ENCODE data around the gene ARL2.
"Not testable (repeated sequence)": the region's sequence is repeated elsewhere in the genome, so short reads cannot be mapped to it uniquely, and the experiment has no call there.

ARL2 gene

GRCh38 chr11:65013888-65014725, at the start of gene ARL2:
TSS of gene ARL2 (plus strand) at chr11:65014160. CDS start at chr11:65014208, 48 bp downstream.
- H3K4me1 ChIP-seq (ENCODE audit: control insufficient read depth, insufficient read depth, low read length): peaks cover 3% of the 10 kb centered on the region
- no peaks in the 10 kb centered on the region for H3K9me3 ChIP-seq (ENCODE audit: control insufficient read depth, insufficient read depth, low read length)

GRCh38 chr11:64967375-64967774, 46.6 kb upstream of the ARL2 start:
- H3K36me3 ChIP-seq (ENCODE audit: control insufficient read depth, insufficient read depth, low read length): no peaks in the 10 kb centered on the region
- H3K4me1 ChIP-seq (ENCODE audit: control insufficient read depth, insufficient read depth, low read length): no peaks in the 10 kb centered on the region
- H3K9ac ChIP-seq (ENCODE audit: low read depth, low read length): no peak overlapping the region
- peaks cover 7% of the 10 kb centered on the region for H3K27me3 ChIP-seq (ENCODE audit: control insufficient read depth, insufficient read depth, low read length)
- no peaks in the 10 kb centered on the region for H3K9me3 ChIP-seq (ENCODE audit: control insufficient read depth, insufficient read depth, low read length)
- H3K4me3 ChIP-seq (ENCODE audit: low read depth, low read length): no peak overlapping the region

More at GRCh38 chr11:65013888-65014725, at the start of gene ARL2:
- peak within 1 kb of the TSS; percentile 84 for H3K4me3 ChIP-seq (ENCODE audit: low read depth, low read length)
- H3K27me3 ChIP-seq (ENCODE audit: control insufficient read depth, insufficient read depth, low read length): no peaks in the 10 kb centered on the region
- peak within 1 kb of the TSS; percentile 92 for H3K9ac ChIP-seq (ENCODE audit: low read depth, low read length)
- peaks cover 5% of the 10 kb centered on the region for H3K36me3 ChIP-seq (ENCODE audit: control insufficient read depth, insufficient read depth, low read length)

DNA sequence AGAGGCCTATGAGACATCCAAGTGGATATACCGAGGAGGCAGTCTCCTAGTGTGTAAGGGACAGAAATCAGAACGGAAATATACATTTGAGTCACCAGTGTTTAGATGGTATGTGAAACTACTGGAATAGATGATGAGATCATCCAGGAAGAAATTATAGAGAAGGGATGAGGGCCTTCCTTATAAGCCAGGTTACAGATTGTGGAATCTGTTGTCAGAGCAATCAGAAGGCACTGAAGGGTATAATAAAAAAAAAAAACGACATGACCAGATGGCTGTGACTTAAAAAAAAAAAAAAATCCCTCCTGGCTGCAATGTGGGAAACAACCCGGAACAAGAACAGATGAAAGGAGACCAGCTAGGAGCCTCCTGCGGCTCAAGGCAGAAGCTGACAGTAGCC, 44.8 kb upstream of the ARL2 start:
- Histone ChIP-seq H3K27me3 (ENCODE audit: control insufficient read depth, insufficient read depth, low read length) (peaks cover 7% of the 10 kb centered on the region), H3K4me3 (ENCODE audit: low read depth, low read length) (no peak overlapping the region), H3K9me3 (ENCODE audit: control insufficient read depth, insufficient read depth, low read length) (no peaks in the 10 kb centered on the region), H3K9ac (ENCODE audit: low read depth, low read length) (no peak overlapping the region), H3K4me1 (ENCODE audit: control insufficient read depth, insufficient read depth, low read length) (no peaks in the 10 kb centered on the region), H3K36me3 (ENCODE audit: control insufficient read depth, insufficient read depth, low read length) (no peaks in the 10 kb centered on the region)

GRCh38 chr11:64970731-64971151, 43.2 kb upstream of the ARL2 start:
- Histone ChIP-seq H3K4me3 (ENCODE audit: low read depth, low read length) (no peak overlapping the region), H3K4me1 (ENCODE audit: control insufficient read depth, insufficient read depth, low read length) (no peaks in the 10 kb centered on the region), H3K9ac (ENCODE audit: low read depth, low read length) (no peak overlapping the region), H3K27me3 (ENCODE audit: control insufficient read depth, insufficient read depth, low read length) (peaks cover 7% of the 10 kb centered on the region), H3K36me3 (ENCODE audit: control insufficient read depth, insufficient read depth, low read length) (no peaks in the 10 kb centered on the region), H3K9me3 (ENCODE audit: control insufficient read depth, insufficient read depth, low read length) (no peaks in the 10 kb centered on the region)

- no peak within 1 kb of the TSS for H3K9ac ChIP-seq (ENCODE audit: low read depth, low read length)
- no peaks in the 10 kb centered on the region for H3K4me1 ChIP-seq (ENCODE audit: control insufficient read depth, insufficient read depth, low read length)
- no peaks in the 10 kb centered on the region for H3K9me3 ChIP-seq (ENCODE audit: control insufficient read depth, insufficient read depth, low read length)
- no peaks in the 10 kb centered on the region for H3K36me3 ChIP-seq (ENCODE audit: control insufficient read depth, insufficient read depth, low read length)
- no peak within 1 kb of the TSS for H3K4me3 ChIP-seq (ENCODE audit: low read depth, low read length)
- peaks cover 7% of the 10 kb centered on the region for H3K27me3 ChIP-seq (ENCODE audit: control insufficient read depth, insufficient read depth, low read length)
Measured at GRCh38 chr11:64971421-64972233, 42.3 kb upstream of the ARL2 start, which contains the start of gene MAJIN. TSS of gene MAJIN (minus strand) at chr11:64972108. CDS start at chr11:64959405, 12,703 bp downstream.

GRCh38 chr11:64974124-64974523, 39.8 kb upstream of the ARL2 start:
- H3K4me3 ChIP-seq (ENCODE audit: low read depth, low read length): no peak overlapping the region
- H3K27me3 ChIP-seq (ENCODE audit: control insufficient read depth, insufficient read depth, low read length): peaks cover 7% of the 10 kb centered on the region
- H3K4me1 ChIP-seq (ENCODE audit: control insufficient read depth, insufficient read depth, low read length): no peaks in the 10 kb centered on the region
- H3K9ac ChIP-seq (ENCODE audit: low read depth, low read length): no peak overlapping the region
- H3K36me3 ChIP-seq (ENCODE audit: control insufficient read depth, insufficient read depth, low read length): no peaks in the 10 kb centered on the region
- H3K9me3 ChIP-seq (ENCODE audit: control insufficient read depth, insufficient read depth, low read length): no peaks in the 10 kb centered on the region

GRCh38 chr11:64976651-64977050, 37.3 kb upstream of the ARL2 start:
- Histone ChIP-seq H3K9me3 (ENCODE audit: control insufficient read depth, insufficient read depth, low read length) (no peaks in the 10 kb centered on the region), H3K4me1 (ENCODE audit: control insufficient read depth, insufficient read depth, low read length) (no peaks in the 10 kb centered on the region), H3K27me3 (ENCODE audit: control insufficient read depth, insufficient read depth, low read length) (peaks cover 2% of the 10 kb centered on the region), H3K36me3 (ENCODE audit: control insufficient read depth, insufficient read depth, low read length) (no peaks in the 10 kb centered on the region), H3K4me3 (ENCODE audit: low read depth, low read length) (no peak overlapping the region), H3K9ac (ENCODE audit: low read depth, low read length) (no peak overlapping the region)

DNA sequence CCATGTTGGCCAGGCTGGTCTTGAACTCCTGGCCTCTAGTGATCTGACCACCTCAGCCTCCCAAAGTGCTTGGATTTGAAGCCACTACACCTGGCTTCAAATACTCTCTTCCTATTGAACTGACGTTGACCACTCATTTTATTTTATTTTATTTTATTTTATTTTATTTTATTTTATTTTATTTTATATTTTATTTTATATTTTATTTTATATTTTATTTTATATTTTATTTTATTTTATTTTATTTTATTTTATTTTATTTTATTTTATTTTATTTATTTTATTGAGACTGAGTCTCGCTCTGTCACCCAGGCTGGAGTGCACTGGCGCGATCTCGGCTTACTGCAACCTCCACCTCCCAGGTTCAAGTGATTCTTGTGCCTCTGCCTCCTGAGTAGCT, 30.6 kb upstream of the ARL2 start:
- not testable (repeated sequence) for H3K9me3 ChIP-seq (ENCODE audit: control insufficient read depth, insufficient read depth, low read length); H3K36me3 ChIP-seq (ENCODE audit: control insufficient read depth, insufficient read depth, low read length); H3K27me3 ChIP-seq (ENCODE audit: control insufficient read depth, insufficient read depth, low read length); H3K4me3 ChIP-seq (ENCODE audit: low read depth, low read length); H3K9ac ChIP-seq (ENCODE audit: low read depth, low read length); H3K4me1 ChIP-seq (ENCODE audit: control insufficient read depth, insufficient read depth, low read length)

- H3K36me3 ChIP-seq (ENCODE audit: control insufficient read depth, insufficient read depth, low read length): no peaks in the 10 kb centered on the region
- no peak overlapping the region for H3K4me3 ChIP-seq (ENCODE audit: low read depth, low read length)
- H3K27me3 ChIP-seq (ENCODE audit: control insufficient read depth, insufficient read depth, low read length): no peaks in the 10 kb centered on the region
- H3K9me3 ChIP-seq (ENCODE audit: control insufficient read depth, insufficient read depth, low read length): no peaks in the 10 kb centered on the region
- no peak overlapping the region for H3K9ac ChIP-seq (ENCODE audit: low read depth, low read length)
- no peaks in the 10 kb centered on the region for H3K4me1 ChIP-seq (ENCODE audit: control insufficient read depth, insufficient read depth, low read length)
Measured at GRCh38 chr11:64987998-64988854, 25.7 kb upstream of the ARL2 start.

GRCh38 chr11:64989416-64989815, 24.5 kb upstream of the ARL2 start:
- H3K9me3 ChIP-seq (ENCODE audit: control insufficient read depth, insufficient read depth, low read length): no peaks in the 10 kb centered on the region
- no peaks in the 10 kb centered on the region for H3K36me3 ChIP-seq (ENCODE audit: control insufficient read depth, insufficient read depth, low read length)
- H3K4me1 ChIP-seq (ENCODE audit: control insufficient read depth, insufficient read depth, low read length): no peaks in the 10 kb centered on the region
- no peak overlapping the region for H3K9ac ChIP-seq (ENCODE audit: low read depth, low read length)
- H3K27me3 ChIP-seq (ENCODE audit: control insufficient read depth, insufficient read depth, low read length): no peaks in the 10 kb centered on the region
- H3K4me3 ChIP-seq (ENCODE audit: low read depth, low read length): no peak overlapping the region

- no peaks in the 10 kb centered on the region for H3K27me3 ChIP-seq (ENCODE audit: control insufficient read depth, insufficient read depth, low read length)
- H3K36me3 ChIP-seq (ENCODE audit: control insufficient read depth, insufficient read depth, low read length): no peaks in the 10 kb centered on the region
- H3K4me3 ChIP-seq (ENCODE audit: low read depth, low read length): no peak overlapping the region
- no peak overlapping the region for H3K9ac ChIP-seq (ENCODE audit: low read depth, low read length)
- H3K9me3 ChIP-seq (ENCODE audit: control insufficient read depth, insufficient read depth, low read length): no peaks in the 10 kb centered on the region
- H3K4me1 ChIP-seq (ENCODE audit: control insufficient read depth, insufficient read depth, low read length): no peaks in the 10 kb centered on the region
Measured at GRCh38 chr11:64990222-64990923, 23.6 kb upstream of the ARL2 start.
